RPMI8226 (cell line): ENCODE results near the gene CALML4.
"Not testable (repeated sequence)": the region's sequence is repeated elsewhere in the genome, so short reads cannot be mapped to it uniquely, and the experiment has no call there.

Experiments
- DNase-seq: peaks from one replicate; pipeline ENCODE4 v3.0.0-alpha.2; 2015

The CALML4 gene

DNA sequence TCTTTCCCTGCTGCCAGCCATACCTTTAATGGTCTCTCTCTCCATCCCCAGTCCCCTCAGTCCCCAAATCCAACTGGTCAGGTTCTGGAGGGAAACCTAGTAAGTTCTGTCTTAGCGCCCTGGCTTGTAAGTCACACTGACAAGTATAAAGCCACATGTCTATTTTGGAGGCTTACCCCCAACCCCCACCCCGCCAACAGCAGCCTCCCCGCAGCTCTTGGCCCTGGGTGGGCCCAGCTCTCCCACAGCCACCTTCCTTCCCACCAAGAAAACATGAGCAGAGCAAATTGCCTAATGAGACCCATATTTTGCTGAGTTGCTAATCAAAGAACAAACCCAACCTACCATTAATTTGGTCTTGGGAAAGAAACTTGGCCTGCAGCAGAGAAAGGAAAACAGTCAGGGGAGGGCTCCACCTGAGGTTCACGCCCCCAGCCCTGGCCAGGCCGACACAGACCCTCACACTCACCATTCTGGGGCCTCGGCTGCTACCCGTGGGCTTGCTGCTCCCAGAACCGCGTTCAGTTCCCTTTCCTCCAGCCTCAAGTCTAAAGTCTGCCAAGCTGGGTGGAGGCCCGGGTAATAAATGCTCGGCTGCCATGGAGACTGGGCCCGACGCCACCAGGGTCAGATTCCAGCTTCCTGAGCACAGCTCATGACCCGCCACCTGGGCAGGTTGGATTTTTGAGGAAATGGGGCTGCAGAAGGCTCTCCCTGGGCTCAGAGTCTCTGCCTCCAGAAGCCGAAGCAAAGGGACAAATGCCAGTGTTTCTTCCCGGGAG lies at the start of gene CALML4:
Gene CALML4 (minus strand): TSS at position 557 of the 782 bp plus-strand sequence. CDS start 85 bp downstream, at position 472.
- DNase-seq = no peak

GRCh38 chr15:68252925-68253534 lies 47.9 kb upstream of the CALML4 start:
- peak; percentile 87 for DNase-seq

- no peak for DNase-seq
These were observed 44.1 kb upstream of the CALML4 start for GRCh38 chr15:68249058-68249713.

GRCh38 chr15:68244235-68244634 lies 39.1 kb upstream of the CALML4 start:
- no peak for DNase-seq

DNA sequence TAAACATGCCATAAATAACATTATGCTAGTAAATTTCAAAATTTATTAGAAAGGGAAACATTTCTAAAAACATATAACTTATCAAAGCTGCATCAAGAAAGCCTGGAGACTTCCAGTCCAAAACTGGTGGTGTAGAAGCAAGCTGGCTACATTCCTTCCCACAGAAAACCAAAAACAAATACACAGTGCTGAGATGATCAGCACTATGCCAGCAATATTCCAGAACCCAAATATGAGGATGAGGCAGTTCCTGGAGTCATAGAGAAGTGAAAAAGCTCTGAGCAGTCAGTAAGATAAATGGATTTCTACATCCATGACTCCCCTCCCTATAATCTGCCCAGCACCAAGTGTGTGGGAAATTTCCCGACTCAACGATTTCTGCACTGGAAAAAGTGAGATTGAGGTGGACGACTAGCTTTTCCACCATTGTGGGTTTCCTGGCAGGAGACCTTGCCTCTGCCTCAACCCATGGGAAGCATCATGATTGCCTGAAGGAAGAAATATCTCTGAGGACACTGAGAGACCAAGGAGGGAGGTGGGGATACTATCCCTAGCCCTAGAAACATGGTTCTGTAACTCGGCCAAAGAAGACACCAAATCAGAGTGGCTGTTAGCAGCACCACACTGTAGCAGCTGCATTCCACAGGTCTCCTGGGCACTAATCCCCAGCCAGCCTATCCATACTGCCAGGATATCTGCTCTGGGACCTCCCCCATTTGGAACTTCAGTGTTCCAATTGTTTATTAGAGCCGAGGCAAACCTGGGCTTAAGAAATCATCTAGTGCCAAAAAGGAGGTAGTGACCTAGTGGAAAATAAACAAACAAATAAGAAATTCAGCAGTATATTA lies 36.2 kb upstream of the CALML4 start:
- DNase-seq = no peak

DNA sequence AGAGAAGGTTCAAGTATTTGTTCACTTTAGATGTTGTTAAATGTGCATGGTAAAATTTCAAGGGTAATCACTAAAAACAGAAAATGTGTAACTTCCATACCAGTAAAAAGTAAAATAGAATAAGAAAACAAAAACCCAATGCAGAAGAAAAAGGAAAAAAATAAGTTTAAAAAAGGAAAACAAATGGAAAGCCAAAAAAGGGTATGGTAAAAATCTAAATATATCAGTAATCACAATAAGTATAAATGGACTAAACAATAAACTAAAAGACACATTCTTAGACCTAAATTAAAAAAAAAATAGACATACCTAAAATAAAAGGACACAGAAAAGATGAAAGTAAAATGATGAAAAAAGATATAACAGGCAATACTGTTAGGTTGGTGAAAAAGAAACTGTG lies 33.9 kb upstream of the CALML4 start:
- DNase-seq = no peak

DNA sequence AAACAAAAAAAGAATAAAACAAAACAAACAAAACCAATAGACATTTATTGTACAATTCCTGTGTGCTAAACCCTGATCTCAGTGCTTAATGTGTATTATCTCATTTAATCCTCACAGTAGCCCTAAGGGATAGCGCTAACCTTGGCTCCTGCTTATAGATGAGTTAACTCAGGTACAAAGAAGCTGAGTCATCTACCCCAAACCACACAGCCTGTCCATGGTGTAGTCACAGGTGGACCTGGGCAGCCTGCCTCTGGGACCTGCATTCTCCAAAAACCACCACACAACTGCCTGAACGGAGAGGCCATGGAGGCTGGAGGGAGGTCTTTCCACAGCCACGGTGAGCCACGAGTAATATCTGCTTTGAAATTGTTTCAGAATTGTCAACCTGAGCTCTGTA lies 29.9 kb upstream of the CALML4 start:
- DNase-seq = peak; percentile 52

- DNase-seq = not testable (repeated sequence)
These were observed 29.4 kb upstream of the CALML4 start for GRCh38 chr15:68234520-68234919.

DNA sequence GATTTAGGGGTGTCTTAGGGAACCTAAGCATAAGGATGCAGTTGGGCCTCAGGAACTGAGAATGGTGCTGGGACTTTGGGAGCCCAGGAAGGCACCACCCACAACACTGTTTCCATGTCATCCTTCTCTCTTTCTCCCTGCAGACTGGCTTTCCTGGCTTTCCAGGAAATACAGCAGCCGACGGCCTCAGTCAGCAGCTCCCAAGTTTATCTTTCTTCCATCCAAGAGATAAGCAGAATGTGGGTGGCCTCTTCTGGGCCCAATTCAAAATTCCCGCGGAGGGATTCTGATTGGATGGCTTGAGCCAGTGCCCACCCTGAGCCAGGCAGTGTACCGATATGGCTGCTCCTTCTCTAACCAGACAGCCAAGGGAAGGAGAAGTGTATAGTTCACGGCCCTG lies 28.9 kb upstream of the CALML4 start:
- no peak for DNase-seq

- DNase-seq = peak; percentile 51
These were observed 27.8 kb upstream of the CALML4 start for GRCh38 chr15:68232937-68233336.

DNA sequence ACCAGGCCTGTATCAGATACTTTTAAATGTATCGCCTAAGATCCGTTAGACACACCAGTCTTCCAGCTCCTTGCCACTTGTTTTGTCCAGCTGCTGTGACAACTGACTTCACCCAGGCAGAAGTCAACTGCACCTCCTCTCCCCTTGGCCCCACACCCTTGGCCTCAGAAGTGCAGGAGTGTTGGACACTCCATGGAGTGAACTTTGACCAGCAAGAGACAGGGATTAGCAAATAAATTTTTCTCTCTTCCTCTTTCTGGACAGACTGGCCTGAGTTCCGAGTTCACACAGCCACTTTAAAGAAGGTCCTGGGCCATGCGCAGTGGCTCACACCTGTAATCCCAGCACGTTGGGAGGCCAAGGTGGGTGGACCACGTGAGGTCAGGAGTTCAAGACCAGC lies 27.3 kb upstream of the CALML4 start:
- peak; percentile 15 for DNase-seq

DNA sequence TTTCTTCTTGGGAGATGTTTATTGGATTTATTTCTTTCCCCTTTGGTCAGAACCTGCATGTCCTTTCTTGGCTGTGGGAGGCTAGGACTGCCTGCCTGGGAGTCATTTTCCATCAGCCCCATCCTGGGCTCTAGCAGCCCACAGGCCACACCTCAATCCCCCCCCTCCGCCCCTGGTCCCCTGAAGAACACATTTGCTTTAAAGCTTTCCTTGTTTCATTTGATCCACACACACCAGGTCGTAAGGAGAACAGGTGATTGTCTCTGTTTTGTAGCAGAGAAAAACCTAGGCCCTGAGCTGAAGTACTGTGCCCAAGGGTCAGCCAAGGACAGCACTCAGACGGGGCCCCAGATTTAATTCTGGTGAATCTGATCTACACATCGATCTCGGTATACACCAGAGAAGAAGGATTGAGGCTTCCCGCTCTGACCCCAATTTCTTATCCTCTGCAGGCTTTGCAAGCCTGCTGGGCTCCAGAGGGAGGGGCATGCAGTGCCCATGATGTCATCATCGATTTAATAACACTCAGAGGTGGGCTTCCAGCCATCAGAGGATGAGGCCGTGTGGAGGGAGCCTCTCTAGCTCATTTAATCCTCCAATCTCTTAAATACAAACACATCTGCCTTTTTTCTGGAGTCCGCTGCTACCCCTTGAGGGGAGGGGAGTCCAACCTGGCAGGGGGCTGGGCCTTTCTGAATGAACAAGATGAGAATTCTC lies 26.1 kb upstream of the CALML4 start:
- DNase-seq = no peak

- peak; percentile 81 for DNase-seq
These were observed 25.3 kb upstream of the CALML4 start for GRCh38 chr15:68230157-68231100.

- DNase-seq = peak; percentile 95
These were observed 24.4 kb upstream of the CALML4 start, which contains the start of gene CLN6 for GRCh38 chr15:68229386-68230156. Gene CLN6 (minus strand): TSS chr15:68229728. CDS start chr15:68229584, 144 bp downstream.

GRCh38 chr15:68228971-68229385 lies 23.8 kb upstream of the CALML4 start:
- no peak for DNase-seq

DNA sequence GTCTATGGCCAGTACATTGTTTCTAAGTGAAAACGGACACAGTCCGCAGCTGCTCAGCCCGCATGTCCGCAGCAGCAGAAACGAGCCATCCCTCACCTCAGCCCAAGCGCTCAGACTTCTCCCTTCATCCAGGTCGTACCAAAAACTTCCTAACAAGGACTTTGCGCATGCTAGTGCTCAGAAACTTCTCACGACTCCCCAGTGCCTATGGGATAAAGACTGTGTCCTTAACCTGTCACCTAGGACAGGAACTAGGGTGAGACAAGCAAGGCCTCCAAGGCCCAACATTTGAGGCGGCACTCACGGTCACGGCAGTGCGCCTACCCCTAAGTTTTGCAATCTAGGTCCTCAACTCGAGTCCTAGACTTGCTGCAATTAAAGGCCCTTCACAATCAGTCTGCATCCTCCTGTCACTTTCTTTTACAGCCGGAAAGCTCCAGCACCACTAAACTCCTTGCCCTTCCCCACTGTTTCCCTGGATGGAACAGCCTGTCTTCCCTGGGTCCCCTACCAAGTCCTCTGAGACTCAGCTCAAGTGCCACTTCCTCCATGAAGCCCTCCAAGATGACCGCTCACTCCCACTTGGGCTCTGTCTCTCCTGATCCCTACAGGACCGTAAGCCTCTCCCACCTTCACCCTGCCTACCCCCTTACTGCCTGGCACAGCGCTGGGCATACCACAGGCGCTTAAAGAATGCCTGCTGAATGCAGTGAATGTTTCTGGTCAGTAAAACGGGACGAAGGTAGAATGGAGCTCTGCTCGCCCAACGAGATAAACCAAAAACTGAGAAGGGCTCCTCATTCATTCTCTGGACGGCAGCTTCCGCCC lies 23.2 kb upstream of the CALML4 start:
- peak; percentile 57 for DNase-seq

- DNase-seq = no peak
These were observed 22.6 kb upstream of the CALML4 start for GRCh38 chr15:68227643-68228142.

DNA sequence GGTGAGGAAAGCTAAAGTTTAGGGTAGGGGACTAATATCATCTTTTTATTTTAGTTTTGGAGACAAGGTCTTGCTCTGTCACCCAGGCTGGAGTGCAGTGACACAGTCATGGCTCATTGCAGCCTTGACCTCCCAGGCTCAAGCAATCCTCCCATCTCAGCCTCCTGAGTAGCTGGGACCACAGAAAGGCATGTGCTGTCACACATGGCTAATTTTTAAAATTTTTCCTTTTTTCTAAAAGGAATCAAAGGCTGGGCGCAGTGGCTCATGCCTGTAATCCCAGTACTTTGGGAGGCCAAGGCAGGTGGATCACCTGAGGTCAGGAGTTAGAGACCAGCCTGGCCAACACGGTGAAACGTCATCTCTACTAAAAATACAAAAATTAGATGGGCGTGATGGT lies 20.3 kb upstream of the CALML4 start:
- not testable (repeated sequence) for DNase-seq
